ENCODE data around the gene GLT8D1. TPM values are rescaled to one million over a fixed set of nuclear protein-coding genes. Genes with fewer than 3 reads are reported as not detected.

GLT8D1 gene
- total and polyA plus RNA-seq, 2 of the 13 experiments (the other 11 are each of a cell fraction or from before 2014, with no cell fraction given): 110 to 121 TPM

- TF ChIP-seq SOX6 (IDR thresholded peaks at IDR 0.05) (no peak), SOX6 (CRISPR knock-in tag; IDR thresholded peaks at IDR 0.05) (peak; percentile 93), ZBTB7B (CRISPR knock-in tag; IDR thresholded peaks at IDR 0.05) (no peak; the same call in 1 of the 2 replicates), RFX5 (IDR thresholded peaks at IDR 0.05; ENCODE audit: low read depth, low read length) (0 out of 2 replicates have a peak, but pooled peaks have one; percentile 49), ZNF552 (CRISPR knock-in tag; IDR thresholded peaks at IDR 0.05; ENCODE audit: borderline replicate concordance) (no peak), ZNF558 (CRISPR knock-in tag; IDR thresholded peaks at IDR 0.05; ENCODE audit: borderline replicate concordance) (no peak; the same call in 1 of the 2 replicates), SNRNP70 (IDR thresholded peaks at IDR 0.05; ENCODE audit: low read depth, low read length) (no peak), RFX1 (IDR thresholded peaks at IDR 0.05) (no peak), RAD21 (CRISPR knock-in tag; IDR thresholded peaks at IDR 0.05) (no peak), KMT2A (CRISPR knock-in tag; IDR thresholded peaks at IDR 0.05) (peak; percentile 74; the same call in 1 of the 2 replicates), DR1 (CRISPR knock-in tag; IDR thresholded peaks at IDR 0.05) (peak; percentile 67; the same call in 1 of the 2 replicates), ZNF652 (CRISPR knock-in tag; IDR thresholded peaks at IDR 0.05; ENCODE audit: borderline replicate concordance, low read depth) (peak; percentile 17; the same call in 1 of the 2 replicates), CBX1 (IDR thresholded peaks at IDR 0.05; ENCODE audit: low read depth) (no peak), NBN (conservative IDR thresholded peaks at IDR 0.05) (no peak), MED8 (CRISPR knock-in tag; IDR thresholded peaks at IDR 0.05; ENCODE audit: insufficient replicate concordance) (no peak), PRMT3 (CRISPR knock-in tag; IDR thresholded peaks at IDR 0.05; ENCODE audit: borderline replicate concordance, low read depth) (no peak), NR2C2 (CRISPR knock-in tag; IDR thresholded peaks at IDR 0.05; ENCODE audit: borderline replicate concordance) (peak; percentile 87), GTF2F1 (IDR thresholded peaks at IDR 0.05; ENCODE audit: low read length) (no peak), NFKB2 (CRISPR knock-in tag; IDR thresholded peaks at IDR 0.05; ENCODE audit: borderline replicate concordance) (no peak), ZNF589 (CRISPR knock-in tag; conservative IDR thresholded peaks at IDR 0.05) (no peak), CBX2 (IDR thresholded peaks at IDR 0.05; ENCODE audit: low read depth, low read length) (no peak), CBX2 (CRISPR knock-in tag; IDR thresholded peaks at IDR 0.05; ENCODE audit: low read depth) (no peak)
- TF ChIP-seq, protein P1, sequence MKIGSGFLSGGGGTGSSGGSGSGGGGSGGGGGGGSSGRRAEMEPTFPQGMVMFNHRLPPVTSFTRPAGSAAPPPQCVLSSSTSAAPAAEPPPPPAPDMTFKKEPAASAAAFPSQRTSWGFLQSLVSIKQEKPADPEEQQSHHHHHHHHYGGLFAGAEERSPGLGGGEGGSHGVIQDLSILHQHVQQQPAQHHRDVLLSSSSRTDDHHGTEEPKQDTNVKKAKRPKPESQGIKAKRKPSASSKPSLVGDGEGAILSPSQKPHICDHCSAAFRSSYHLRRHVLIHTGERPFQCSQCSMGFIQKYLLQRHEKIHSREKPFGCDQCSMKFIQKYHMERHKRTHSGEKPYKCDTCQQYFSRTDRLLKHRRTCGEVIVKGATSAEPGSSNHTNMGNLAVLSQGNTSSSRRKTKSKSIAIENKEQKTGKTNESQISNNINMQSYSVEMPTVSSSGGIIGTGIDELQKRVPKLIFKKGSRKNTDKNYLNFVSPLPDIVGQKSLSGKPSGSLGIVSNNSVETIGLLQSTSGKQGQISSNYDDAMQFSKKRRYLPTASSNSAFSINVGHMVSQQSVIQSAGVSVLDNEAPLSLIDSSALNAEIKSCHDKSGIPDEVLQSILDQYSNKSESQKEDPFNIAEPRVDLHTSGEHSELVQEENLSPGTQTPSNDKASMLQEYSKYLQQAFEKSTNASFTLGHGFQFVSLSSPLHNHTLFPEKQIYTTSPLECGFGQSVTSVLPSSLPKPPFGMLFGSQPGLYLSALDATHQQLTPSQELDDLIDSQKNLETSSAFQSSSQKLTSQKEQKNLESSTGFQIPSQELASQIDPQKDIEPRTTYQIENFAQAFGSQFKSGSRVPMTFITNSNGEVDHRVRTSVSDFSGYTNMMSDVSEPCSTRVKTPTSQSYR (CRISPR knock-in tag; IDR thresholded peaks at IDR 0.05; ENCODE audit: borderline replicate concordance): peak; percentile 59; the same call in 1 of the 2 replicates
- TF ChIP-seq, protein P2, sequence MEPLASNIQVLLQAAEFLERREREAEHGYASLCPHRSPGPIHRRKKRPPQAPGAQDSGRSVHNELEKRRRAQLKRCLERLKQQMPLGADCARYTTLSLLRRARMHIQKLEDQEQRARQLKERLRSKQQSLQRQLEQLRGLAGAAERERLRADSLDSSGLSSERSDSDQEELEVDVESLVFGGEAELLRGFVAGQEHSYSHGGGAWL (CRISPR knock-in tag; IDR thresholded peaks at IDR 0.05): no peak
- TF ChIP-seq, protein P3, sequence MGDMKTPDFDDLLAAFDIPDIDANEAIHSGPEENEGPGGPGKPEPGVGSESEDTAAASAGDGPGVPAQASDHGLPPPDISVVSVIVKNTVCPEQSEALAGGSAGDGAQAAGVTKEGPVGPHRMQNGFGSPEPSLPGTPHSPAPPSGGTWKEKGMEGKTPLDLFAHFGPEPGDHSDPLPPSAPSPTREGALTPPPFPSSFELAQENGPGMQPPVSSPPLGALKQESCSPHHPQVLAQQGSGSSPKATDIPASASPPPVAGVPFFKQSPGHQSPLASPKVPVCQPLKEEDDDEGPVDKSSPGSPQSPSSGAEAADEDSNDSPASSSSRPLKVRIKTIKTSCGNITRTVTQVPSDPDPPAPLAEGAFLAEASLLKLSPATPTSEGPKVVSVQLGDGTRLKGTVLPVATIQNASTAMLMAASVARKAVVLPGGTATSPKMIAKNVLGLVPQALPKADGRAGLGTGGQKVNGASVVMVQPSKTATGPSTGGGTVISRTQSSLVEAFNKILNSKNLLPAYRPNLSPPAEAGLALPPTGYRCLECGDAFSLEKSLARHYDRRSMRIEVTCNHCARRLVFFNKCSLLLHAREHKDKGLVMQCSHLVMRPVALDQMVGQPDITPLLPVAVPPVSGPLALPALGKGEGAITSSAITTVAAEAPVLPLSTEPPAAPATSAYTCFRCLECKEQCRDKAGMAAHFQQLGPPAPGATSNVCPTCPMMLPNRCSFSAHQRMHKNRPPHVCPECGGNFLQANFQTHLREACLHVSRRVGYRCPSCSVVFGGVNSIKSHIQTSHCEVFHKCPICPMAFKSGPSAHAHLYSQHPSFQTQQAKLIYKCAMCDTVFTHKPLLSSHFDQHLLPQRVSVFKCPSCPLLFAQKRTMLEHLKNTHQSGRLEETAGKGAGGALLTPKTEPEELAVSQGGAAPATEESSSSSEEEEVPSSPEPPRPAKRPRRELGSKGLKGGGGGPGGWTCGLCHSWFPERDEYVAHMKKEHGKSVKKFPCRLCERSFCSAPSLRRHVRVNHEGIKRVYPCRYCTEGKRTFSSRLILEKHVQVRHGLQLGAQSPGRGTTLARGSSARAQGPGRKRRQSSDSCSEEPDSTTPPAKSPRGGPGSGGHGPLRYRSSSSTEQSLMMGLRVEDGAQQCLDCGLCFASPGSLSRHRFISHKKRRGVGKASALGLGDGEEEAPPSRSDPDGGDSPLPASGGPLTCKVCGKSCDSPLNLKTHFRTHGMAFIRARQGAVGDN (CRISPR knock-in tag; IDR thresholded peaks at IDR 0.05): peak; percentile 2; the same call in 1 of the 2 replicates
These were observed 767 bp downstream of the GLT8D1 start (continued) for GRCh38 chr3:52704611-52705437.

Measured in HepG2 (cell line).